ENCODE data around the gene CDK2.
"Not testable (repeated sequence)": the region's sequence is repeated elsewhere in the genome, so short reads cannot be mapped to it uniquely, and the experiment has no call there.

The CDK2 gene

GRCh38 chr12:55981882-55982281 lies 15.3 kb downstream of the CDK2 start:
- not testable (repeated sequence) for DNase-seq (ENCODE audit: low read depth)

DNA sequence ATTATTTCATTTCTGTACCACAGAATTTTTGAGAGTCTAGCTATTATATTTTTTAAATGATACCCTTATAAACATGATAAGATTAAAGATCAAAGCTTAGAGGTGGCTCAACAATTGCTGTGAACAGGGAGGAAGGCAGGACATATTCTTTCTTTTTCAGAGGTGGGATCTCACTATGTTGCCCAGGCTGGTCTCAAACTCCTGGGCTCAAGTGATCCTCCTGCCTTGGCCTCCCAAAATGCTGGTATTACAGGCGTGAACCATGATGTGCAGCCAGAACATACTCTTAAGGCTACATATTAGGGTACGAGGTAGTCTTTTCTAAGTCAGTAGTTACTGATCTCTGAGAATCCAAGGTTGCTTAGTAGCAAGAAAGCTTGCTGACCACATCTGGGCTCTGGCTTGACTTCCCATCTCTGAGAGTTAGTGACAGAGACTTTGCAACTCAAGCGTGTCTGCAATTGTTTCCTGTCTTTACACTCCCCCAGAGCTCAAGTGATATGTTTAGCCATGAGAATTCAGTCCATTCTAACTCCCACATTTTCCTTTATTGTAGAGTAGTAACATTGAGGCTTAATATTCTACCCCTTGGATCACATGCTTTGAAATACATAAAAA lies 15.8 kb downstream of the CDK2 start:
- DNase-seq (ENCODE audit: low read depth) = peak; percentile 35

DNA sequence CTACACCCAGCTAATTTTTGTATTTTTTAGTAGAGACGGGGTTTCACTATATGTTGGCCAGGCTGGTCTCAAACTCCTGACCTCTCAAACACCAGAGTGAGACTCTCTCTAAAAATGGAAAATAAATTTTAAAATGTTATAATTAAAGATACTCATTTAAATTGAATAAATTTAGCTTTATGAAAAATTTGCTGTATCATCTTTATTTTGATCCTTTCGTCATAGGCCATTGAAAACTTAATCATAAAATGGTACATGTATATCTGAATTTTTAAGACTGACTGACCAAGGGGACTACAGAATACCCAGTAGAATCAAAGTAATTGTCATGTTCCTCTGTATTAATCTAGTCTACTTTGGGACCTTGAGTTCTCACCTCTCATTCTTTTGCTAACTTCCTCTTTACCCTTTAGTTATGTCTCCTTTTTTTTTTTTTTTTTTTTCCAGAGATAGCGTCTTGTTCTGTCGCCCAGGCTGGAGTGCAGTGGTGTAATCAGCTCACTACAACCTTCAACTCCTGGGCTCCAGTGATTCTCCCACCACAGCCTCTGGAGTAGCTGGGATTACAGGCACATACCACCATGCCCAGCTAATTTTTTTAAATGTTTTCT lies 16.7 kb downstream of the CDK2 start:
- no peak for DNase-seq (ENCODE audit: low read depth)

GRCh38 chr12:55984861-55985260 lies 18.2 kb downstream of the CDK2 start:
- DNase-seq (ENCODE audit: low read depth) = no peak

DNA sequence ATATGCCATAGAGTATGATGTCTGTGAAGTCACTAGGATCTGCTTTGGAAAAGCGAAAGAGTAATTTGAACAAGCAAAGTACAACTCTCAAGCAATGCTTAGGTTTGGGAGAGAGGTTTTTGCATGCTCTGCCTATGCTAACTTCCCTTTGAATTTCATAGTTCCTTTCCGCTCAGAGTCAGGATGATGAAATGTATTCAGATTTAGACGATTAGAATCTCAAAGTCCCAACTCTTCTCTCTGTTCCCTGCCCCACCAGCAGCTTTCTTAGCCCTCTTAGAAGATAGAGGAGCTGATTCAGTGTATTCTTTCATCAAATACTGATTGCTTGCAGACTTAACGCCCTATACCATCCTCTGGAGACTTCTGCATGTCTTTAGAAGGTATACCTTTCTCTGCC lies 18.7 kb downstream of the CDK2 start:
- DNase-seq (ENCODE audit: low read depth) = no peak

GRCh38 chr12:55985976-55986375 lies 19.3 kb downstream of the CDK2 start:
- not testable (repeated sequence) for DNase-seq (ENCODE audit: low read depth)

DNA sequence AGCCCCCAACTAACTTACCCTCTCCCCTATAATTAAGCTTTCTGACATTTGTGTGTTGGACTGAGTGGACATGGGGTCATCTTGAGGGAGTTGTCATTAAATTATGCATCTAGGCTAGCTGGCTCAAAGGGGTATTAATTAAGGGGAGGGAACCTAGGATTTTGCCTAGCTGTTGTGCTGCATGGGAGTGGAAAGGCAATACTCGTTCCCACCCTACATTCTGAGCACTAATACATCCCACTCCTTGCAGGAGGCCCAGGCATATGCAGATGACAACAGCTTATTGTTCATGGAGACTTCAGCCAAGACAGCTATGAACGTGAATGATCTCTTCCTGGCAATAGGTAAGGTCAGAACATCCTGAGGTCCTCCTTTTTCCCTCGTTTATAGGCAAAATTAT lies 24.5 kb downstream of the CDK2 start:
- no peak for DNase-seq (ENCODE audit: low read depth)

- DNase-seq (ENCODE audit: low read depth) = no peak
Measured at GRCh38 chr12:55993230-55993853, 26.7 kb downstream of the CDK2 start.

DNA sequence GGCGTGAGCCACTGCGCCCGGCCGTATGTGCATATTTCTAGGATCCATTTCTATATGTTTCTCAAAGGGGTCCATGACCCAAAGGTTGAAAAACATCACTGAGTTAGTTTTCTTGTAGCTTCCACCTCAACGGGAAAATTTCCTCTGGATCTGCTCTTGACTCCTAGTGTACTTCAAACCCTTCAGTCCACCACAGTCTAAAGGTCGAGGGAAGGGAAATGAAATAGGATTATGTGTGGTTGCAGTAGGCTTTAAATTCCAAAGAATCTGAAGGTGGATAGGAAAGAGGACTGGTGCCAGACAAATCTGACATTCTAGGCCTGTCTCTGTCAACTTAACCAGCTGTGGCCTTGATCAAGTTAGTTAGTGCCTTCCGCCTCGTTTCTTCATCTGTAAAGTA lies 28.7 kb downstream of the CDK2 start:
- DNase-seq (ENCODE audit: low read depth) = no peak

GRCh38 chr12:55996201-55996714 lies 29.6 kb downstream of the CDK2 start:
- DNase-seq (ENCODE audit: low read depth) = peak; percentile 36

DNA sequence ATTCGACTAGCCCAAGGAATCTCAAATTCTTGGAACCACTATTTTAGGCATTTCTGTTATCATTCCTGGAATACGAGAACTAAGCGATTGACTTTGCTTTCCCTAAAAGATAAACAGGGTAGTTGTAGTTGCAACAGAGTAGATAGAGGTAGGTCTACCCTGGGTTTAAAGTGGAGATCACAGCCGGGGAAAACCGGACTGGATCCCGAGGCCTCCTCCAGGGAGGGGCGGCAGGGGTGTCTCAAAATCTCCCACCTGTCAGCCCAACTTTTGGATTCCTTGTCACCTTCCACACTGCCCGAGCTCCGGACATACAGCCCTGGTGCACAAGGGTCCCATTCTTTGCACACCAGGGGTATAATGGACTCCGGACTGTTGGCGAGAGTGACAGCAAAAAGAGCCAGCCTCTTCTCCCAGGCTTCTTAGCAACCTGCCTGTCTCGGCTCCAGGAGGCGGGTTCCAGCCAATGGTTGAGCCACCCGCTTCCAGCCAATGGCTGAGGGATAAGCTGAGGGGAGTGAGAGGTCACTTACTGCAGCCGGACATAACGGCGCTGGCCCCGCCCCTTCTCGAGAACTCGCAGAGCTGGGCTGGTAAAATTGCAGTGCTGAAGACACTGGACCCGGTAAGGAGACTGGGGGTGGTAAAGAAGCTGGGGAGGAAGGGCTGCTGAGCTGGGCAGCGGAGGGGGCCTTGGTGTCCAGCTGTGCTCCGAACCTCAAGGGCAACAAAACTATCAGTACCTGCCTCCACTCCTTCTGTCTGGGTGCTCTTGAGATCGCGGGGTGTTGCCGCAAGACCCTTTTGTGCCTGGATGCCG lies 30.3 kb downstream of the CDK2 start, which contains the start of gene SUOX:
Gene SUOX (plus strand): TSS at position 562 of the 820 bp plus-strand sequence. CDS start 4,946 bp downstream, outside the sequence.
- peak; percentile 91 for DNase-seq (ENCODE audit: low read depth)

GRCh38 chr12:55997535-55997859 lies 30.9 kb downstream of the CDK2 start:
- DNase-seq (ENCODE audit: low read depth) = no peak

GRCh38 chr12:55999522-55999921 lies 32.9 kb downstream of the CDK2 start:
- DNase-seq (ENCODE audit: low read depth) = not testable (repeated sequence)

GRCh38 chr12:55999999-56000540 lies 33.4 kb downstream of the CDK2 start:
- DNase-seq (ENCODE audit: low read depth) = not testable (repeated sequence)

DNA sequence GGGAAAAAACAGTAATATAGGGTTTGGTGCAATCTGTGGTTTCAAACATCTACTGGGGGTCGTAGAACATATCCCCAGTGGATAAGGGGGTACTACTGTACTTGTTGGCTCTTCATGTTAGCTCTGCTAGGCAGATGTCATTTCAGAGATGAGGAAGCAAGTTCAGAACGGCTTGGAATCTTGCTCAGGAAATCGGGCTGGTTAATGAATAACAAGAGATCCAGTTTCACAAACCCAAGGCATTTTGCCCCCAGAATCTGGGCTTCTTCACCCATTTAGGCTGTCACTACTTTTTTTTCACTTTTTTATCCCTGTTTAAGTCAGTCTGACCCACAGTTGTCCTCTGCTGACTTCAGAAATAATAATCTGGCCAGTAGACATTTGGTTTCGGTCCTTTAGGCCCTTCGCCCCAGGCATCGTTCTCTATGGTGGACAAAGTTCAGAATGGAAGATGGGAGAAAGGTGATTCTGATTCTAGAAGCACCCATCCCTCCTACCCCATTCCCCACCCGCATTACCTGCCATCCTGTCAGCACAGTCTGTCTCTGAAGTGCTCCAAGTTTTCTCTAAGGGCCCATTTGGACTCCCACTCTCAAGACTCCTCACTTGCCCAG lies 35.0 kb downstream of the CDK2 start:
- no peak for DNase-seq (ENCODE audit: low read depth)

GRCh38 chr12:56003376-56003775 lies 36.7 kb downstream of the CDK2 start:
- DNase-seq (ENCODE audit: low read depth) = not testable (repeated sequence)

DNA sequence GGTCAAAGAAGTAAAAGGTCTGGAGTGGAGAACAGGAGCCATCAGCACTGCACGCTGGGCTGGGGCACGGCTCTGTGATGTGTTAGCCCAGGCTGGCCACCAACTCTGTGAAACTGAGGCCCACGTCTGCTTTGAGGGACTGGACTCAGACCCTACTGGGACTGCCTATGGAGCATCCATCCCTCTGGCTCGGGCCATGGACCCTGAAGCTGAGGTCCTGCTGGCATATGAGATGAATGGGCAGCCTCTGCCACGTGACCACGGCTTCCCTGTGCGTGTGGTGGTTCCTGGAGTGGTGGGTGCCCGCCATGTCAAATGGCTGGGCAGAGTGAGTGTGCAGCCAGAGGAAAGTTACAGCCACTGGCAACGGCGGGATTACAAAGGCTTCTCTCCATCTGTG lies 37.6 kb downstream of the CDK2 start:
- DNase-seq (ENCODE audit: low read depth) = no peak

DNA sequence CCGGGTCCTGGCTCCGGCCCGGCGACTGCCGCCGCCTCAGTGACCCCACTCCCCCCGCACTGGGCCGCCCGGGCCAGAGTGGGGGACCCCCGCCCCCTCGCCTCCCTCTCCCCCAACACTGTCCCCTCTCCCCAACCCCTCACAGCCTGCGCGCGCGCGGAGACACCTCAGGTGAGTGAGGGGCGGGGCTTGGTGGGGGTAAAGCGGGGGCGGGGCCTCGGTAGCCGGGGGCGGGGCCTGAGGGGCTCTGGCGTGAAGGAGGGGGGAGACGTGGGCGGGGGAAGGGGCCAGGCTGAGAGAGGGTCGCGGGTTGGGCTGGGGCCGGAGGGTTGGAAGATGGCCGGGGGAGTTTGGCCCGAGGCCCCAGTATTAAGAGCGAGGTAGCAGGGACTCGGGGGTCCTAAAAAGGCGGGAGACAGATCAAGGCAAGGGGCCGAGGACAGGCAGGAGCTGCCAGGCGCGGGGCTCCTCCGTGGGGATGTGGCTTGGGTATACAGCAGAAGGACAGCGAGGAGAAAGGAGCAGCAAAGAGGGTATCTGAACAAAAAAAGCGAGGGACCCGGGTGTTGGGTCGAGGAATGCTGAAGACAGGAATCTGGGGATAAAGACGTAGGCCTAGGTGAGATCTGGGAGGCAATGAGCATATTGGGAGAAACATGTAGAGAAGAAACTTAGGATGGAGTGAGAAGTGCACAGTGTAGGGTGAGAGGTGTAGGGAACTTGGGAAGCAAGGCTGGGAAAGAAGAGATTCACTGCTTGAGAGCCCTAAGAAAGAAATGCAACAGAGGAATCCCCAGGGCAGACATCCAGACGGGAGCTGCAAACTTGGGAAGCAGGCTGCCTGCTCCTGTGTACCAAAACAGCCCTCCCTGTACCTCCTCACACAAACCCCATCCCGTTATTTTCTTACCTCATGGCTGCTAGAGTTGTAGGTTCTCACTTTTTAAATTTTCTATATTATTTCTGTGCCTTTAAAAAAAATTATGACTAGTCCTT lies 41.2 kb downstream of the CDK2 start:
- no peak for DNase-seq (ENCODE audit: low read depth)

GRCh38 chr12:56010111-56010570 lies 43.5 kb downstream of the CDK2 start:
- DNase-seq (ENCODE audit: low read depth) = no peak

- no peak for DNase-seq (ENCODE audit: low read depth)
Measured at GRCh38 chr12:56011509-56012090, 45.0 kb downstream of the CDK2 start.
